Naive thymus-derived CD4-positive, alpha-beta T cell (primary cell): ENCODE measurements around the gene FAM184A. TPM values are rescaled to one million over a fixed set of nuclear protein-coding genes. Genes with fewer than 3 reads are reported as not detected.

Experiments used
- ATAC-seq: fragments of 150-1000 bp; cut with Tn5 transposase; 2 replicates; pipeline ENCODE4 v1.10.0; 2021; ENCODE audit warnings: mild to moderate bottlenecking, moderate library complexity
- CTCF ChIA-PET: fragments of 350-600 bp; sonication (Branson Sonifier 250); formaldehyde crosslinking; loops from one replicate; lab custom pipeline; 2021; ENCODE audit warnings: antibody characterized with exemption; lab: Charles Lee
- POLR2A ChIA-PET: fragments of 350-600 bp; sonication (Branson Sonifier 250); formaldehyde crosslinking; loops from one replicate; lab custom pipeline; 2021; ENCODE audit warnings: antibody characterized with exemption, inconsistent platforms; lab: Charles Lee
- DNase-seq, 9 donors: peaks; one replicate each; pipeline versions ENCODE4 v3.0.0 to v3.0.0-alpha.2; 2020 to 2022; ENCODE audit warnings: mixed read lengths in 1 of 9
- H3K27ac ChIP-seq: one replicate; pipeline ENCODE4 v1.7.0; 2013; ENCODE audit warnings: mild to moderate bottlenecking, low read depth, low read length, moderate library complexity
- H3K27me3 ChIP-seq, 2 donors: one replicate each; pipeline ENCODE4 v1.7.0; 2013; ENCODE audit warnings: low read length in 2 of 2, mild to moderate bottlenecking in 2 of 2, moderate library complexity in 2 of 2; ENCODE audit not compliant: control insufficient read depth in 2 of 2, insufficient read depth in 2 of 2
- H3K36me3 ChIP-seq, 3 experiments: 1 replicate in 2 of 3; 2 replicates in 1 of 3; pipeline ENCODE4 v1.7.0; 2013; ENCODE audit warnings: low read length in 3 of 3, mild to moderate bottlenecking in 3 of 3, moderate library complexity in 1 of 3; ENCODE audit not compliant: insufficient read depth in 3 of 3, control insufficient read depth in 2 of 3
- H3K4me1 ChIP-seq, 2 donors: one replicate each; pipeline ENCODE4 v1.7.0; 2013; ENCODE audit warnings: low read length in 2 of 2, mild to moderate bottlenecking in 2 of 2, moderate library complexity in 1 of 2; ENCODE audit not compliant: control insufficient read depth in 2 of 2, insufficient read depth in 2 of 2
- H3K4me3 ChIP-seq: 2 replicates; pipeline ENCODE4 v1.7.0; 2013; ENCODE audit warnings: mild to moderate bottlenecking, low read length
- H3K9me3 ChIP-seq, 3 experiments: 1 replicate in 2 of 3; 2 replicates in 1 of 3; pipeline ENCODE4 v1.7.0; 2013; ENCODE audit warnings: low read length in 3 of 3; ENCODE audit not compliant: control insufficient read depth in 2 of 3
- H3K27ac Mint-ChIP-seq, 9 donors: one replicate each; pipeline ENCODE4 v1.8.0; 2020 to 2022; ENCODE audit warnings: mixed read lengths in 9 of 9, mild to moderate bottlenecking in 8 of 9, moderate library complexity in 5 of 9, inconsistent platforms in 2 of 9
- H3K27me3 Mint-ChIP-seq, 5 donors: one replicate each; pipeline ENCODE4 v1.8.0; 2021 to 2022; ENCODE audit warnings: mixed read lengths in 5 of 5, mild to moderate bottlenecking in 1 of 5
- H3K36me3 Mint-ChIP-seq, 5 donors: one replicate each; pipeline ENCODE4 v1.8.0; 2020 to 2022; ENCODE audit warnings: mixed read lengths in 5 of 5, mild to moderate bottlenecking in 3 of 5, inconsistent platforms in 1 of 5
- H3K4me1 Mint-ChIP-seq, 7 donors: one replicate each; pipeline ENCODE4 v1.8.0; 2020 to 2022; ENCODE audit warnings: mixed read lengths in 7 of 7, mild to moderate bottlenecking in 3 of 7, inconsistent platforms in 1 of 7
- H3K4me3 Mint-ChIP-seq, 10 donors: one replicate each; pipeline ENCODE4 v1.8.0; 2020 to 2022; ENCODE audit warnings: mild to moderate bottlenecking in 10 of 10, mixed read lengths in 10 of 10, moderate library complexity in 6 of 10, inconsistent platforms in 2 of 10
- H3K9me3 Mint-ChIP-seq, 11 donors: one replicate each; pipeline ENCODE4 v1.8.0; 2020 to 2022; ENCODE audit warnings: mixed read lengths in 11 of 11, mild to moderate bottlenecking in 4 of 11, inconsistent platforms in 1 of 11, moderate library complexity in 1 of 11
- intact Hi-C, 2 donors: fragments of 100-400 bp; cut with micrococcal nuclease; formaldehyde crosslinking; loops; one replicate each; pipeline ENCODE4 v1.15.1; 2023
- polyA plus RNA-seq, 2 donors: library from polyadenylated mRNA; unstranded; fragments of 300-500 nt; fragmentation: Illumina TruSeq; gene quantifications; one replicate each; pipeline ENCODE4 v1.2.3, GENCODE V29; 2021
- total RNA-seq, 6 experiments: library from RNA in 5 of 6; stranded (reverse) in 5 of 6; gene quantifications; 1 replicate in 5 of 6; 2 replicates in 1 of 6; pipeline ENCODE4 v1.2.3 and lab custom pipeline; 2021 to 2026

The FAM184A gene
- total and polyA plus RNA-seq, 7 experiments from 2014 or later: 0.99 to 9.8 (median 6.0) TPM

DNA sequence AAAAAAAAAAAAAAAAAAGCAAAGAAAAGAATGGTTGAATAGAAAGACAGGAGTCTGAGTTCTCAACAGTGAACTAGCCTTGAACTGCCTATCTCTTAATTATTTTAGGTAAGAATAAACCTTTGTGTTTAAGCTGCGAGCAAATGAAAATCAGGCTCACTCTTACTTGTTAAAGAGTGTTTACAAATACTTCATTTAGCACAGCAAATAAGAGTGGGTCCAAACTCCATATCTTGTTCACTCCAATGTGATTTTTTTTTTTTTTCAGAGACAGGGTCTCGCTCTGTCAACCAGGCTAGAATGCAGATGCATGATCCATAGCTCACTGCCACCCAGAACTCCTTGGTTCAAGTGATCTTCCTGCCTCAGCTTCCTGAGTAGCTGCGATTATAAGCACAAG is 155.4 kb downstream of the FAM184A start:
- POLR2A ChIA-PET: no interaction called here
- H3K9me3 Mint-ChIP-seq: no peaks in the 10 kb centered on the region
- H3K27ac ChIP-seq: no peak overlapping the region
- H3K4me1 ChIP-seq: no peaks in the 10 kb centered on the region
- no peaks in the 10 kb centered on the region for H3K27me3 Mint-ChIP-seq
- peaks cover 12 to 46% (median 20%) of the 10 kb centered on the region in 3 experiments for H3K36me3 ChIP-seq
- peaks cover 0 to 22% (median 4%) of the 10 kb centered on the region in 7 donors for H3K4me1 Mint-ChIP-seq
- no peak overlapping the region for H3K4me3 Mint-ChIP-seq
- CTCF ChIA-PET: interaction anchor here (0.7 kb wide), 1 partner anchor 11 kb away, joined by 3 read pairs; no protein-coding TSS in a partner anchor
- DNase-seq: no peak
- peaks cover 8 to 64% (median 47%) of the 10 kb centered on the region in 5 donors for H3K36me3 Mint-ChIP-seq
- H3K4me3 ChIP-seq: no peak overlapping the region
- H3K9me3 ChIP-seq: no peaks in the 10 kb centered on the region
- intact Hi-C loops: no loop called here
- no peak for ATAC-seq
- no peaks in the 10 kb centered on the region for H3K27me3 ChIP-seq
- no peak overlapping the region for H3K27ac Mint-ChIP-seq

DNA sequence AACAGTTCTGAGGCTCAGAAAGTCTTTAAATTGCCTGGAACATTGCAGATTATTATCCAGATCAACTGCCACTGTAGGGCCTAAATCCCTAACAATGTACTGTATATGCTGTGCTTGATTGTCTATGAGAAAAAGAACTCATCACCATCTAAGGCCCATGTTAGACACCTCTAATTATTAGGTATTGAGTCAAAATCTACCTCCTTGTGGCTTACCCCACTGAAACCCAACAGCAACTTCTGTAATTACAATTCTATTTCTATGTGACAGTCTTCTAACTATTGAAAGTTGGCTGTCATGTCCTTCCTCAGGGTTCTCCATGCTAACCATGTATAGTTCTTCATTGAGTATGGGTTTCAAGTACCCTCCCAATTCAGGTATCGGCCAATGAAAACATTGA is 157.4 kb downstream of the FAM184A start:
- POLR2A ChIA-PET: interaction anchor here (1.2 to 1.3 kb wide), 2 partner anchors 10 to 362 kb away, joined by 3 read pairs; no protein-coding TSS in a partner anchor
- H3K9me3 Mint-ChIP-seq: no peaks in the 10 kb centered on the region
- CTCF ChIA-PET: no interaction called here

DNA sequence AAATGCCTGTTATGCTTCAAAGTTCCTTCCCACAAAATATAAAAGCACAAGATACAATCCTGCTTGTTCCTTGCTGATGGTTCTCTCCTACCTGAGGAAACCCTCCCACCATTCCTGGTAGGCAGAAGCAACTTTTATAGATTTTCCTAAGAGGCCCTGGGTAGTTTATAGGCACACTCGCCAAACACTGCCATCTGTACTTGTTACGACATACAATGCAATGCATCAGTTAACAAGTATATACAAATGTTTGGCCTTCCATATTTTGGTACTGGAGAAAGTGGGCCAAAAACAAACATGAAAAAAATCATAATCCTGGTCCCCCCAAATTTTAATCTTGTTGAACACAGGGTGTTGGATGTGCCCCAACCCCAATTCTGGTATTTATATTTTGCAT is 160.1 kb downstream of the FAM184A start:
- Mint-ChIP-seq H3K27me3 (no peaks in the 10 kb centered on the region), H3K9me3 (no peaks in the 10 kb centered on the region), H3K27ac (peak overlapping the region in 3 of 9 donors; percentile 20 to 72 (median 50)), H3K36me3 (peaks cover 4 to 62% (median 49%) of the 10 kb centered on the region in 5 donors), H3K4me3 (no peak overlapping the region), H3K4me1 (peaks cover 0 to 11% (median 3%) of the 10 kb centered on the region in 7 donors)
- ChIA-PET POLR2A (no interaction called here), CTCF (no interaction called here)
- no peaks in the 10 kb centered on the region for H3K4me1 ChIP-seq
- H3K27me3 ChIP-seq: no peaks in the 10 kb centered on the region
- H3K4me3 ChIP-seq: no peak overlapping the region
- DNase-seq (no peak), ATAC-seq (no peak)
- intact Hi-C loops: no loop called here
- H3K27ac ChIP-seq: no peak overlapping the region
- no peaks in the 10 kb centered on the region for H3K9me3 ChIP-seq
- peaks cover 9 to 73% (median 27%) of the 10 kb centered on the region in 3 experiments for H3K36me3 ChIP-seq

More for the DNA sequence above, 157.4 kb downstream of the FAM184A start:
- Histone ChIP-seq H3K9me3 (no peaks in the 10 kb centered on the region), H3K4me3 (no peak overlapping the region), H3K27ac (no peak overlapping the region), H3K36me3 (peaks cover 12 to 53% (median 20%) of the 10 kb centered on the region in 3 experiments), H3K27me3 (no peaks in the 10 kb centered on the region), H3K4me1 (no peaks in the 10 kb centered on the region)
- Mint-ChIP-seq H3K27ac (peak overlapping the region in 2 of 9 donors; percentile 21 to 26), H3K27me3 (no peaks in the 10 kb centered on the region), H3K36me3 (peaks cover 8 to 59% (median 46%) of the 10 kb centered on the region in 5 donors), H3K4me3 (no peak overlapping the region), H3K4me1 (peaks cover 0 to 15% (median 3%) of the 10 kb centered on the region in 7 donors)
- intact Hi-C loops: loop anchor here in 1 of 2 donors (2.0 kb wide), 1 partner anchor 14 kb away; no protein-coding TSS in a partner anchor
- ATAC-seq (no peak), DNase-seq (no peak)

DNA sequence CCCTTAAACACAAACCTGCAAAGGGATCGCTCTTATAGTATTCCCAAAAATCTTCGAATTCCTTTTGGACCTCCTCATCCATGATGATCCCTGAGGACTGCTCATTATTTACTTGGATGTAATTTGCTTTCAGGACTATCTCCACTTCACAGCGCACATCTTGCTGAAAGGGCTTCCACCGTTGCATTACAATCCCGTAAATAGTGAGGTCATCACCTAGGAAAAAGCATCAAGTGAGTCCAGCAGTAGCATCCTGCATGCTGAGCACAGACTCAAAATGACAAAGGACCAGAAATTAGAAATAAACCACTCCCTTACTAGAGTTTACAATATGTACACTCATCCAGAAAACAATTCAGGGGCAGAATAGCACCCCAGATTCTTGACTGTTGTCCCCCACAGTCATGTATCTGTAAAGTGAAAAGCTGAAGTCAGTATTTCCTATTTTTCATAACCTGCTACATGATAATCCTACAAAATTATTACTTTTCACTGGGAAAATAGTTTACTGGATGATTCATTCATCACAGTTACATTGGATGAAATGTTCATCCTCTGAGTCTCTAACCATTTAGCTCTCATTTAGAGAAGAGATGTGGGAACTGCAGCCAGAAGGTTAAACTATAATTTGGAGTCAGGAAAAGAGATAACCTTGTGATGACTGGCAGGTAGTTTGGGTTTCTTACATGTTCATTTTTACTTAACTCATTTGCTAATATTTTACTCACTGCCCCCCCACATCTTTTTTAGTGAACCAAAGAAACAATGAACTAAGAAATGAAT is 160.7 kb downstream of the FAM184A start:
- Histone ChIP-seq H3K4me3 (no peak overlapping the region), H3K27ac (no peak overlapping the region), H3K36me3 (peaks cover 9 to 74% (median 26%) of the 10 kb centered on the region in 3 experiments), H3K4me1 (no peaks in the 10 kb centered on the region), H3K9me3 (no peaks in the 10 kb centered on the region), H3K27me3 (no peaks in the 10 kb centered on the region)
- DNase-seq (no peak), ATAC-seq (no peak)
- H3K4me3 Mint-ChIP-seq: no peak overlapping the region
- H3K27ac Mint-ChIP-seq: peak overlapping the region in 3 of 9 donors; percentile 21 to 72 (median 50)
- intact Hi-C loops: loop anchor here in 1 of 2 donors (2.0 kb wide), 1 partner anchor 17 kb away; no protein-coding TSS in a partner anchor
- POLR2A ChIA-PET: no interaction called here
- H3K36me3 Mint-ChIP-seq: peaks cover 4 to 66% (median 47%) of the 10 kb centered on the region in 5 donors
- CTCF ChIA-PET: no interaction called here
- peaks cover 0 to 15% (median 3%) of the 10 kb centered on the region in 7 donors for H3K4me1 Mint-ChIP-seq
- H3K9me3 Mint-ChIP-seq: no peaks in the 10 kb centered on the region
- no peaks in the 10 kb centered on the region for H3K27me3 Mint-ChIP-seq

DNA sequence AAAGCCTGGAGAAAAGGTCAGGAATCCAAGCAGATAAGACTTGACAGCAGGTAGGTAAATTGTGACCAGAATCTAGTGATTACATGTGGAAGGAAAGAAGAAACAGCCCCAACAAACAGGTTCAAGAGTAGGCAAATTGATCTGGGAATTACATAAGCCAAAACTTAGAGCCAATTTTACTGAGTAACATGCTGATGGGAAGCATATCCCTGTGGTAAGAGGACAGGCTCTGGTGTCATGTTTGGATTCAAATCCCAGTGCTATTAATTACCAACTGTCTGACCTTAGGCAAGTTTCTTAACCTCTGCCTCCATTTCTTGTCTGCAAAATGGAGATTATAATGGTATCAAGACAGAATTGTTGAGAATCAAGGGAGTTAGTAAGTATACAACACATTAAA is 163.9 kb downstream of the FAM184A start:
- no peaks in the 10 kb centered on the region for H3K9me3 Mint-ChIP-seq
- Histone ChIP-seq H3K4me3 (no peak overlapping the region), H3K27me3 (no peaks in the 10 kb centered on the region), H3K36me3 (peaks cover under 1 to 68% (median 18%) of the 10 kb centered on the region in 3 experiments), H3K9me3 (no peaks in the 10 kb centered on the region), H3K27ac (no peak overlapping the region), H3K4me1 (no peaks in the 10 kb centered on the region)
- H3K4me1 Mint-ChIP-seq: peaks cover 0 to 21% (median 3%) of the 10 kb centered on the region in 7 donors
- DNase-seq (no peak), ATAC-seq (no peak)
- CTCF ChIA-PET: no interaction called here
- no peaks in the 10 kb centered on the region for H3K27me3 Mint-ChIP-seq
- H3K36me3 Mint-ChIP-seq: peaks cover 4 to 56% (median 31%) of the 10 kb centered on the region in 5 donors
- intact Hi-C loops: no loop called here
- H3K4me3 Mint-ChIP-seq: no peak overlapping the region
- peak overlapping the region in 4 of 9 donors; percentile 26 to 65 (median 48) for H3K27ac Mint-ChIP-seq
- POLR2A ChIA-PET: interaction anchor here (0.7 to 1.0 kb wide), 2 partner anchors 11 to 18 kb away, joined by 3 read pairs; no protein-coding TSS in a partner anchor

DNA sequence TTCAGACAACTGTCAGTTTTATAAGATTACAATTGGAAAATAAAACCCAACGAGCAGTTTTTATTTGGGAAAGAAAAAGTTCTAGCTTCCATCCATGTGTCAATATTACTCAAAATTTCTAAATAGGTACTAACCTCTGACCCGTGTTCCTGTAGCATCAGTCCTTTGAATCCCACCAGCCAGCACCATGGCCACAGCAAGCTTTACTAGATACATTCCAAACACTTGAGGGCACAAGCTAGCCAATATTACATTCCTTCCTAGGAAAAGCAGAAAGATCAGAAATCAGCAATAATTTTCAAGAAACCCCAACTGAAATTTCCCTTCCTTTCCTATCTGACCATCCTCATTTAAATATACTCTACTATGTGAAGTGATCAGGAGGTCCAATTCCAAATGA is 165.3 kb downstream of the FAM184A start:
- Mint-ChIP-seq H3K9me3 (no peaks in the 10 kb centered on the region), H3K4me3 (no peak overlapping the region), H3K36me3 (peaks cover 4 to 55% (median 33%) of the 10 kb centered on the region in 5 donors), H3K27ac (peak overlapping the region in 4 of 9 donors; percentile 17 to 67 (median 34)), H3K27me3 (no peaks in the 10 kb centered on the region), H3K4me1 (peaks cover 0 to 25% (median 3%) of the 10 kb centered on the region in 7 donors)
- H3K4me1 ChIP-seq: no peaks in the 10 kb centered on the region
- POLR2A ChIA-PET: interaction anchor here (0.5 kb wide), 1 partner anchor 69 kb away, joined by 3 read pairs; no protein-coding TSS in a partner anchor
- ATAC-seq (no peak), DNase-seq (no peak)
- no peaks in the 10 kb centered on the region for H3K9me3 ChIP-seq
- no peak overlapping the region for H3K4me3 ChIP-seq
- intact Hi-C loops: no loop called here
- H3K27ac ChIP-seq: no peak overlapping the region
- H3K36me3 ChIP-seq: peaks cover 4 to 74% (median 25%) of the 10 kb centered on the region in 3 experiments
- CTCF ChIA-PET: no interaction called here
- no peaks in the 10 kb centered on the region for H3K27me3 ChIP-seq
